Testis (tissue), 3 donors: ENCODE measurements around the gene CPXM1. TPM values are rescaled to one million over a fixed set of nuclear protein-coding genes. Genes with fewer than 3 reads are reported as not detected.

Experiments used
- DNase-seq: peaks from one replicate; pipeline ENCODE4 v3.0.0-alpha.2; 2019
- H3K27ac ChIP-seq, 2 donors: fragments of 200-600 bp; sonication (generic); one replicate each; pipeline ENCODE4 v1.5.1; 2019
- H3K27me3 ChIP-seq: fragments of 200-600 bp; sonication (generic); one replicate; pipeline ENCODE4 v1.5.1; 2019
- H3K36me3 ChIP-seq: fragments of 200-600 bp; sonication (generic); one replicate; pipeline ENCODE4 v1.5.1; 2017; ENCODE audit warnings: low read depth; ENCODE audit errors: missing control alignments
- H3K4me1 ChIP-seq: fragments of 200-600 bp; sonication (generic); one replicate; pipeline ENCODE4 v1.5.1; 2019
- H3K4me3 ChIP-seq, 2 donors: fragments of 200-600 bp; sonication (generic); one replicate each; pipeline ENCODE4 v1.5.1; 2017 to 2019
- H3K9me3 ChIP-seq: fragments of 200-600 bp; sonication (generic); one replicate; pipeline ENCODE4 v1.5.1; 2017
- CTCF ChIP-seq, 3 experiments: fragments of 450-650 bp in 2 of 3; fragments of 200-600 bp in 1 of 3; sonication (generic) in 1 of 3; IDR thresholded peaks; one replicate each; pipeline ENCODE4 v1.5.1; 2016 to 2019; ENCODE audit warnings: antibody characterized with exemption in 3 of 3, mild to moderate bottlenecking in 2 of 3, moderate library complexity in 1 of 3
- POLR2A ChIP-seq: fragments of 450-650 bp; IDR thresholded peaks from one replicate; pipeline ENCODE4 v1.6.1; 2017; ENCODE audit warnings: antibody characterized with exemption, mild to moderate bottlenecking, moderate library complexity
- WGBS, 2 donors: methylation state at CpG; one replicate each; pipeline ENCODE4 v1.1.5; 2018; 5-methylcytosine and 5-hydroxymethylcytosine counted together
- intact Hi-C: fragments of 100-400 bp; cut with DNase I; formaldehyde crosslinking; loops from one replicate; pipeline ENCODE4 v1.15.1; 2023; ENCODE audit warnings: low total_unique reads
- polyA plus RNA-seq: library from polyadenylated mRNA; stranded (reverse); fragments of 350-450 nt; fragmentation: Illumina TruSeq; extraction: RNeasy Lipid Tissue Mini Kit (QIAGEN cat#74804); gene quantifications from one replicate; pipeline ENCODE4 v1.2.3, GENCODE V29; 2014; ENCODE audit warnings: low read depth, low replicate concordance; ENCODE audit not compliant: insufficient read depth
- total RNA-seq, 2 donors: library from RNA; depleted of rRNA; stranded (reverse); fragments of >200 nt; gene quantifications; one replicate each; pipeline ENCODE4 v1.2.3, GENCODE V29; 2016

CPXM1 gene
- total and polyA plus RNA-seq, 3 donors from 2014 or later: 3.5 to 25.2 (median 8.6) TPM

GRCh38 chr20:2794202-2794748, 6.2 kb downstream of the CPXM1 start:
- 90 to 92% methylated on average over 19 to 23 of the region's 23 CpGs for WGBS, 2 donors
- Histone ChIP-seq H3K4me1 (no peaks in the 10 kb centered on the region), H3K27me3 (no peaks in the 10 kb centered on the region), H3K36me3 (no peaks in the 10 kb centered on the region), H3K4me3 (no peak overlapping the region), H3K27ac (no peak overlapping the region), H3K9me3 (no peaks in the 10 kb centered on the region)
- intact Hi-C loops: no loop called here
- no peak for TF ChIP-seq POLR2A
- TF ChIP-seq CTCF (IDR thresholded peaks at IDR 0.05): no peak
- DNase-seq: no peak

- intact Hi-C loops: no loop called here
- no peaks in the 10 kb centered on the region for H3K4me1 ChIP-seq
- H3K36me3 ChIP-seq: no peaks in the 10 kb centered on the region
- H3K27me3 ChIP-seq: no peaks in the 10 kb centered on the region
- WGBS, 2 donors: 88 to 91% methylated on average over 6 of the region's 6 CpGs
- no peak for TF ChIP-seq CTCF (IDR thresholded peaks at IDR 0.05)
- TF ChIP-seq POLR2A: no peak
- no peaks in the 10 kb centered on the region for H3K9me3 ChIP-seq
- H3K27ac ChIP-seq: no peak overlapping the region
- no peak for DNase-seq
- H3K4me3 ChIP-seq: no peak overlapping the region
Measured at GRCh38 chr20:2793471-2793870, 7.0 kb downstream of the CPXM1 start.

GRCh38 chr20:2783908-2784566, 16.4 kb downstream of the CPXM1 start:
- no peaks in the 10 kb centered on the region for H3K36me3 ChIP-seq
- H3K4me3 ChIP-seq: no peak overlapping the region
- TF ChIP-seq CTCF (IDR thresholded peaks at IDR 0.05) (no peak), POLR2A (no peak)
- no peaks in the 10 kb centered on the region for H3K27me3 ChIP-seq
- no peaks in the 10 kb centered on the region for H3K4me1 ChIP-seq
- intact Hi-C loops: no loop called here
- no peak for DNase-seq
- WGBS, 2 donors: 85 to 92% methylated on average over 6 of the region's 6 CpGs
- no peak overlapping the region for H3K27ac ChIP-seq
- no peaks in the 10 kb centered on the region for H3K9me3 ChIP-seq

- Histone ChIP-seq H3K9me3 (no peaks in the 10 kb centered on the region), H3K4me3 (no peak overlapping the region), H3K36me3 (no peaks in the 10 kb centered on the region), H3K4me1 (no peaks in the 10 kb centered on the region), H3K27ac (no peak overlapping the region), H3K27me3 (no peaks in the 10 kb centered on the region)
- no peak for DNase-seq
- intact Hi-C loops: no loop called here
- TF ChIP-seq CTCF (IDR thresholded peaks at IDR 0.05): no peak
- no peak for TF ChIP-seq POLR2A
- WGBS, 2 donors: 46 to 67% methylated on average over 3 of the region's 3 CpGs
Measured at GRCh38 chr20:2780948-2781347, 19.5 kb downstream of the CPXM1 start.
